Pancreas (tissue), 10 donors: ENCODE measurements around the gene ATXN1. TPM values are rescaled to one million over a fixed set of nuclear protein-coding genes. Genes with fewer than 3 reads are reported as not detected.

ENCODE experiments used
- ATAC-seq, 4 donors: fragments of 200-7000 bp; cut with Tn5 transposase; one replicate each; pipeline versions ENCODE4 v1.8.0 to v1.9.1; 2020; ENCODE audit warnings: mild to moderate bottlenecking in 4 of 4, moderate library complexity in 4 of 4
- DNase-seq, 6 donors: peaks; one replicate each; pipeline ENCODE4 v3.0.0-alpha.2; 2020
- FAIRE-seq: peaks from 2 replicates; lab custom pipeline; 2012; peaks lifted over from hg19 to GRCh38; lab: Jason Lieb, UNC
- H3K27ac ChIP-seq, 4 donors: fragments of 200-600 bp; sonication (generic); 1 replicate in 3 of 4; 2 replicates in 1 of 4; pipeline versions ENCODE4 v1.5.0 to v1.8.0; 2020
- H3K27me3 ChIP-seq, 4 donors: fragments of 200-600 bp; one replicate each; pipeline ENCODE4 v1.8.0; 2021
- H3K36me3 ChIP-seq, 3 donors: fragments of 200-600 bp; sonication (generic) in 1 of 3; one replicate each; pipeline versions ENCODE4 v1.5.0 to v1.8.0; 2020 to 2021
- H3K4me1 ChIP-seq, 3 donors: fragments of 200-600 bp; one replicate each; pipeline ENCODE4 v1.8.0; 2021
- H3K4me3 ChIP-seq, 4 donors: fragments of 200-600 bp; sonication (generic) in 2 of 4; one replicate each; pipeline versions ENCODE4 v1.5.0 to v1.8.0; 2020 to 2021
- H3K9me3 ChIP-seq, 4 donors: fragments of 200-600 bp; one replicate each; pipeline ENCODE4 v1.8.0; 2021
- CTCF ChIP-seq, 4 donors: fragments of 200-600 bp; sonication (generic) in 3 of 4; IDR thresholded peaks; one replicate each; pipeline versions ENCODE4 v1.5.0 to v1.8.0; 2021; ENCODE audit warnings: antibody characterized with exemption in 4 of 4
- WGBS, 2 donors: extraction: QIAGEN DNeasy Blood & Tissue Kit; methylation state at CpG; one replicate each; pipeline ENCODE4 v1.1.7; 2013; 5-methylcytosine and 5-hydroxymethylcytosine counted together
- intact Hi-C, 3 donors: fragments of 100-400 bp; cut with DNase I; formaldehyde crosslinking; loops; one replicate each; pipeline versions ENCODE4 v1.11.1 to v1.14.2; 2022
- polyA plus RNA-seq, 2 donors: library from polyadenylated mRNA; stranded (reverse); fragments of 200-250 nt; gene quantifications; one replicate each; pipeline ENCODE4 v1.2.3, GENCODE V29; 2013
- total RNA-seq, 6 donors: library from RNA; stranded (reverse); fragmentation: NEBNext Ultra II Directional in 4 of 6; extraction: Animal tissue kit (Norgen Biotek cat#: 25700) in 4 of 6; gene quantifications; one replicate each; pipeline versions ENCODE4 v1.2.1 to v1.2.4, GENCODE V29; 2021 to 2023
- donor health status: healthy with polysubstance abuse.
- donor health status: DM: no; HTN: no; CAD: no; lungs with moderate emphysema.
- donor health status: DM: no; HTN: no; CAD: no.
- donor health status: control.
- donor health status: control.
- donor health status: Bipolar disorder and iron deficiency.
- donor health status: DM: yes; HTN: yes; CAD: no.
- donor health status: DM: no; HTN: no; CAD: no.
- donor health status: DM: no; HTN: no; CAD: no.
- donor health status: DM: yes; HTN: yes; CAD: no.

Gene ATXN1
- total and polyA plus RNA-seq, 8 donors = 4.9 to 38.6 (median 20.5) TPM

- Histone ChIP-seq H3K4me1 (peaks cover 0 to 4% (median 0%) of the 10 kb centered on the region in 3 donors), H3K27ac (no peak overlapping the region), H3K27me3 (no peaks in the 10 kb centered on the region), H3K4me3 (no peak overlapping the region), H3K36me3 (no peaks in the 10 kb centered on the region), H3K9me3 (no peaks in the 10 kb centered on the region)
- TF ChIP-seq CTCF (IDR thresholded peaks at IDR 0.05) = no peak
- FAIRE-seq (no peak), DNase-seq (peak in 1 of 6 donors; percentile 18), ATAC-seq (peak in 3 of 4 donors; percentile 24 to 44 (median 33))
- WGBS, 2 donors = 67 to 70% methylated on average over 10 of the region's 10 CpGs
- intact Hi-C loops = loop anchor here in 2 of 3 donors (10.0 kb wide), 2 partner anchors 76 to 166 kb away; no protein-coding TSS in a partner anchor
Observed at GRCh38 chr6:16338577-16339264, 422.5 kb downstream of the ATXN1 start.

GRCh38 chr6:16337295-16337975, 423.8 kb downstream of the ATXN1 start:
- ATAC-seq = peak; percentile 54 to 75 (median 63)
- no peak for TF ChIP-seq CTCF (IDR thresholded peaks at IDR 0.05)
- H3K27ac ChIP-seq = no peak overlapping the region
- FAIRE-seq = no peak
- WGBS, 2 donors = 56 to 57% methylated on average over 13 of the region's 13 CpGs
- no peaks in the 10 kb centered on the region for H3K27me3 ChIP-seq
- peak; percentile 56 to 83 (median 76) for DNase-seq
- intact Hi-C loops = loop anchor here in 2 of 3 donors (10.0 kb wide), 2 partner anchors 77 to 167 kb away; no protein-coding TSS in a partner anchor
- peaks cover 0 to 4% (median 0%) of the 10 kb centered on the region in 3 donors for H3K4me1 ChIP-seq
- H3K4me3 ChIP-seq = no peak overlapping the region
- H3K9me3 ChIP-seq = no peaks in the 10 kb centered on the region
- H3K36me3 ChIP-seq = no peaks in the 10 kb centered on the region

- Histone ChIP-seq H3K27me3 (no peaks in the 10 kb centered on the region), H3K27ac (no peak overlapping the region), H3K36me3 (no peaks in the 10 kb centered on the region), H3K4me3 (no peak overlapping the region), H3K4me1 (peaks cover 0 to 5% (median 0%) of the 10 kb centered on the region in 3 donors), H3K9me3 (no peaks in the 10 kb centered on the region)
- ATAC-seq (no peak), FAIRE-seq (no peak), DNase-seq (no peak)
- intact Hi-C loops = loop anchor here in 2 of 3 donors (10.0 kb wide), 2 partner anchors 78 to 168 kb away; no protein-coding TSS in a partner anchor
- WGBS, 2 donors = 87 to 94% methylated on average over 6 of the region's 6 CpGs
- TF ChIP-seq CTCF (IDR thresholded peaks at IDR 0.05) = no peak
Observed at GRCh38 chr6:16336911-16337294, 424.4 kb downstream of the ATXN1 start.

GRCh38 chr6:16336056-16336818, 425.0 kb downstream of the ATXN1 start:
- intact Hi-C loops = loop anchor here in 2 of 3 donors (10.0 kb wide), 2 partner anchors 79 to 169 kb away; no protein-coding TSS in a partner anchor
- H3K27ac ChIP-seq = no peak overlapping the region
- 87 to 92% methylated on average over 6 of the region's 6 CpGs for WGBS, 2 donors

More at GRCh38 chr6:16336056-16336818, 425.0 kb downstream of the ATXN1 start:
- no peak for FAIRE-seq
- H3K36me3 ChIP-seq = no peaks in the 10 kb centered on the region
- no peaks in the 10 kb centered on the region for H3K27me3 ChIP-seq
- H3K9me3 ChIP-seq = no peaks in the 10 kb centered on the region
- ATAC-seq = no peak
- peaks cover 0 to 7% (median 0%) of the 10 kb centered on the region in 3 donors for H3K4me1 ChIP-seq
- H3K4me3 ChIP-seq = no peak overlapping the region
- no peak for TF ChIP-seq CTCF (IDR thresholded peaks at IDR 0.05)
- no peak for DNase-seq
